GM23338 (cell line): ENCODE measurements around the gene IPO8. TPM values are rescaled to one million over a fixed set of nuclear protein-coding genes. Genes with fewer than 3 reads are reported as not detected.

Experiments
- ATAC-seq: fragments of 200-7000 bp; cut with Tn5 transposase; 3 replicates; pipeline ENCODE4 v1.9.1; 2020
- DNase-seq: peaks from one replicate; pipeline ENCODE4 v3.0.0-alpha.2; 2015; ENCODE audit warnings: low spot score
- H2AFZ ChIP-seq: fragments of 200-600 bp; sonication (generic); 2 replicates; pipeline ENCODE4 v1.8.0; 2016; ENCODE audit warnings: antibody characterized with exemption, mild to moderate bottlenecking, moderate library complexity
- H3F3A ChIP-seq: fragments of 200-600 bp; sonication (generic); replicated peaks from 2 replicates; pipeline ENCODE4 v1.8.0; 2017; ENCODE audit warnings: antibody characterized with exemption, mixed run types, low read depth
- H3K27ac ChIP-seq: fragments of 200-600 bp; sonication (generic); 2 replicates; pipeline ENCODE4 v1.6.1; 2016; ENCODE audit warnings: low read depth
- H3K27me3 ChIP-seq: fragments of 200-600 bp; sonication (generic); 2 replicates; pipeline ENCODE4 v1.8.0; 2016; ENCODE audit warnings: mild to moderate bottlenecking, mixed run types, moderate library complexity; ENCODE audit not compliant: insufficient read depth
- H3K36me3 ChIP-seq: fragments of 200-600 bp; sonication (generic); 2 replicates; pipeline ENCODE4 v1.8.0; 2016; ENCODE audit warnings: mild to moderate bottlenecking; ENCODE audit not compliant: insufficient read depth
- H3K4me1 ChIP-seq: fragments of 200-600 bp; sonication (generic); 2 replicates; pipeline ENCODE4 v1.8.0; 2016; ENCODE audit warnings: mild to moderate bottlenecking, moderate library complexity; ENCODE audit not compliant: insufficient read depth
- H3K4me2 ChIP-seq: fragments of 200-600 bp; sonication (generic); 2 replicates; pipeline ENCODE4 v1.7.1; 2017; ENCODE audit warnings: mixed run types
- H3K4me3 ChIP-seq: fragments of 200-600 bp; sonication (generic); 2 replicates; pipeline ENCODE4 v1.6.1; 2016; ENCODE audit warnings: mixed run types
- H3K79me2 ChIP-seq: fragments of 200-600 bp; sonication (generic); replicated peaks from 2 replicates; pipeline ENCODE4 v1.8.0; 2017; ENCODE audit warnings: mild to moderate bottlenecking; ENCODE audit not compliant: insufficient read depth
- H3K9me2 ChIP-seq: fragments of 200-600 bp; sonication (generic); 2 replicates; pipeline ENCODE4 v1.8.0; 2017; ENCODE audit not compliant: insufficient read depth
- H4K20me1 ChIP-seq: fragments of 200-600 bp; sonication (generic); replicated peaks from 2 replicates; pipeline ENCODE4 v1.8.0; 2017; ENCODE audit warnings: mild to moderate bottlenecking; ENCODE audit not compliant: insufficient read depth
- H3K27ac Mint-ChIP-seq: 2 replicates; pipeline ENCODE4 v1.8.0; 2020; ENCODE audit warnings: inconsistent platforms, mild to moderate bottlenecking, moderate library complexity, mixed read lengths
- H3K27me3 Mint-ChIP-seq: 3 replicates; pipeline ENCODE4 v1.8.0; 2022; ENCODE audit warnings: low read depth, mild to moderate bottlenecking, moderate library complexity, mixed read lengths, inconsistent platforms; ENCODE audit not compliant: insufficient read depth, poor library complexity
- H3K36me3 Mint-ChIP-seq: 3 replicates; pipeline ENCODE4 v1.8.0; 2021; ENCODE audit warnings: low read depth, mild to moderate bottlenecking, inconsistent platforms, moderate library complexity, mixed read lengths
- H3K4me1 Mint-ChIP-seq: 3 replicates; pipeline ENCODE4 v1.8.0; 2020; ENCODE audit warnings: mild to moderate bottlenecking, inconsistent platforms, mixed read lengths
- H3K4me3 Mint-ChIP-seq: 3 replicates; pipeline ENCODE4 v1.8.0; 2021; ENCODE audit warnings: moderate library complexity, mild to moderate bottlenecking, inconsistent platforms, mixed read lengths
- H3K9me3 Mint-ChIP-seq: 3 replicates; pipeline ENCODE4 v1.8.0; 2020; ENCODE audit warnings: moderate library complexity, mild to moderate bottlenecking, inconsistent platforms, mixed read lengths
- CREB1 ChIP-seq: fragments of 250-450 bp; sonication (Bioruptor Pico); IDR thresholded peaks from 2 replicates; pipeline ENCODE4 v1.5.0; 2020; ENCODE audit warnings: low read depth, mild to moderate bottlenecking, moderate library complexity
- EZH2 ChIP-seq: fragments of 200-600 bp; sonication (generic); IDR thresholded peaks from one replicate; pipeline ENCODE4 v1.8.0; 2017; ENCODE audit warnings: antibody characterized with exemption, mild to moderate bottlenecking, low read depth; ENCODE audit not compliant: unreplicated experiment
- EZH2phosphoT487 ChIP-seq: fragments of 200-600 bp; sonication (generic); IDR thresholded peaks from one replicate; pipeline ENCODE4 v1.8.1; 2018; ENCODE audit warnings: antibody characterized with exemption; ENCODE audit not compliant: unreplicated experiment
- JUNB ChIP-seq: IDR thresholded peaks from one replicate; pipeline ENCODE4 v1.6.1; 2016; ENCODE audit warnings: antibody characterized with exemption; ENCODE audit not compliant: unreplicated experiment
- NANOG ChIP-seq: IDR thresholded peaks from 2 replicates; pipeline ENCODE4 v1.6.1; 2016; ENCODE audit warnings: antibody characterized with exemption, borderline replicate concordance
- POLR2AphosphoS5 ChIP-seq: IDR thresholded peaks from 2 replicates; pipeline ENCODE4 v1.6.1; 2016; ENCODE audit warnings: antibody characterized with exemption, low read depth
- STAT1 ChIP-seq: IDR thresholded peaks from one replicate; pipeline ENCODE4 v1.6.1; 2016; ENCODE audit warnings: antibody characterized with exemption; ENCODE audit not compliant: unreplicated experiment
- ZNF114 ChIP-seq: fragments of 250-450 bp; sonication (Bioruptor Pico); IDR thresholded peaks from 2 replicates; pipeline ENCODE4 v1.5.0; 2020; ENCODE audit warnings: mild to moderate bottlenecking, moderate library complexity
- ZNF331 ChIP-seq: fragments of 250-450 bp; sonication (Bioruptor Pico); IDR thresholded peaks from 2 replicates; pipeline ENCODE4 v1.5.0; 2020; ENCODE audit warnings: low read depth, mild to moderate bottlenecking, moderate library complexity
- polyA plus RNA-seq: library from polyadenylated mRNA; unstranded; fragments of >200 nt; fragmentation: Nextera tagmentation; extraction: Ambion mirVana; gene quantifications from 2 replicates; pipeline ENCODE4 v1.2.1, GENCODE V29; 2016
- total RNA-seq: library from RNA; depleted of rRNA; stranded (reverse); fragments of >200 nt; shearing (Covaris generic); gene quantifications from 2 replicates; pipeline ENCODE4 v1.2.3, GENCODE V29; 2014
- TF ChIP-seq, protein P1 (sequence below): fragments of 250-450 bp; sonication (Bioruptor Pico); IDR thresholded peaks from 2 replicates; pipeline ENCODE4 v1.5.0; 2020; ENCODE audit warnings: mild to moderate bottlenecking, moderate library complexity
- TF ChIP-seq, protein P2 (sequence below): IDR thresholded peaks from one replicate; pipeline ENCODE4 v1.6.1; 2018; ENCODE audit warnings: antibody characterized with exemption; ENCODE audit not compliant: unreplicated experiment
- TF ChIP-seq, protein P3 (sequence below): IDR thresholded peaks from 2 replicates; pipeline ENCODE4 v1.6.1; 2016; ENCODE audit warnings: antibody characterized with exemption
- TF ChIP-seq, protein P4 (sequence below), 2 experiments: fragments of 200-600 bp in 1 of 2; sonication (generic) in 1 of 2; conservative IDR thresholded peaks; 2 replicates each; pipeline versions ENCODE4 v1.5.1 to v1.6.1; 2016 to 2017; ENCODE audit warnings: antibody characterized with exemption in 2 of 2, low read depth in 2 of 2, mild to moderate bottlenecking in 2 of 2, moderate library complexity in 1 of 2

The IPO8 gene
- total and polyA plus RNA-seq, 2 experiments from 2014 or later, result 13.4 to 53.6 TPM

DNA sequence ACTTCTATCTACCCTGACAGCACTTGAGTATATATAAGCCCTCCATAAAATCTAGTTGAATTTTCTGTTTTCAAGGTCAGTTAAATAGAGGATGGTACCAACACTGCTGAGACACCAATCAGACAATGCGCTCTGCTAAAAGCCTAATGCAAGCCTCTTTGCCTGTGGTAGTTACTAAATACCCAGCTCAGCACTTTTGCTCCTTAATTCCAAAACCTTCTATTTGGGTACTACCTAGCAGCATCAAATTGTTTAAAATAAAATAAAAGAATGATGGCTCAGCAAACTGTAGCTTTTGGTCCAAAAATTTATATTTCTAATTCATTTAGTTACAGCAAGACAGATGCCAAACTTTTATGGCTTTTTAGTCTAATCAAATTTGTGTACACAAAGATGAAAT lies 107.9 kb downstream of the IPO8 start:
- Histone ChIP-seq H3F3A (no peaks in the 10 kb centered on the region), H3K9me2 (peaks cover 16% of the 10 kb centered on the region), H3K27ac (no peak overlapping the region), H3K27me3 (no peaks in the 10 kb centered on the region), H4K20me1 (no peaks in the 10 kb centered on the region), H2AFZ (no peak overlapping the region), H3K4me1 (no peaks in the 10 kb centered on the region), H3K36me3 (no peaks in the 10 kb centered on the region), H3K4me2 (no peak overlapping the region), H3K79me2 (no peaks in the 10 kb centered on the region), H3K4me3 (no peak overlapping the region)
- H3K4me3 Mint-ChIP-seq, result no peak overlapping the region
- H3K27ac Mint-ChIP-seq, result no peak overlapping the region
- no peak for DNase-seq
- ATAC-seq, result no peak
- peaks cover 22% of the 10 kb centered on the region for H3K9me3 Mint-ChIP-seq
- no peaks in the 10 kb centered on the region for H3K27me3 Mint-ChIP-seq
- H3K4me1 Mint-ChIP-seq, result peaks cover 5% of the 10 kb centered on the region
- TF ChIP-seq EZH2 (no peak), CREB1 (CRISPR knock-in tag) (no peak), ZNF331 (no peak), EZH2phosphoT487 (no peak), ZNF114 (CRISPR knock-in tag) (no peak), STAT1 (no peak), NANOG (no peak), JUNB (no peak), POLR2AphosphoS5 (no peak)
- TF ChIP-seq, protein P1, sequence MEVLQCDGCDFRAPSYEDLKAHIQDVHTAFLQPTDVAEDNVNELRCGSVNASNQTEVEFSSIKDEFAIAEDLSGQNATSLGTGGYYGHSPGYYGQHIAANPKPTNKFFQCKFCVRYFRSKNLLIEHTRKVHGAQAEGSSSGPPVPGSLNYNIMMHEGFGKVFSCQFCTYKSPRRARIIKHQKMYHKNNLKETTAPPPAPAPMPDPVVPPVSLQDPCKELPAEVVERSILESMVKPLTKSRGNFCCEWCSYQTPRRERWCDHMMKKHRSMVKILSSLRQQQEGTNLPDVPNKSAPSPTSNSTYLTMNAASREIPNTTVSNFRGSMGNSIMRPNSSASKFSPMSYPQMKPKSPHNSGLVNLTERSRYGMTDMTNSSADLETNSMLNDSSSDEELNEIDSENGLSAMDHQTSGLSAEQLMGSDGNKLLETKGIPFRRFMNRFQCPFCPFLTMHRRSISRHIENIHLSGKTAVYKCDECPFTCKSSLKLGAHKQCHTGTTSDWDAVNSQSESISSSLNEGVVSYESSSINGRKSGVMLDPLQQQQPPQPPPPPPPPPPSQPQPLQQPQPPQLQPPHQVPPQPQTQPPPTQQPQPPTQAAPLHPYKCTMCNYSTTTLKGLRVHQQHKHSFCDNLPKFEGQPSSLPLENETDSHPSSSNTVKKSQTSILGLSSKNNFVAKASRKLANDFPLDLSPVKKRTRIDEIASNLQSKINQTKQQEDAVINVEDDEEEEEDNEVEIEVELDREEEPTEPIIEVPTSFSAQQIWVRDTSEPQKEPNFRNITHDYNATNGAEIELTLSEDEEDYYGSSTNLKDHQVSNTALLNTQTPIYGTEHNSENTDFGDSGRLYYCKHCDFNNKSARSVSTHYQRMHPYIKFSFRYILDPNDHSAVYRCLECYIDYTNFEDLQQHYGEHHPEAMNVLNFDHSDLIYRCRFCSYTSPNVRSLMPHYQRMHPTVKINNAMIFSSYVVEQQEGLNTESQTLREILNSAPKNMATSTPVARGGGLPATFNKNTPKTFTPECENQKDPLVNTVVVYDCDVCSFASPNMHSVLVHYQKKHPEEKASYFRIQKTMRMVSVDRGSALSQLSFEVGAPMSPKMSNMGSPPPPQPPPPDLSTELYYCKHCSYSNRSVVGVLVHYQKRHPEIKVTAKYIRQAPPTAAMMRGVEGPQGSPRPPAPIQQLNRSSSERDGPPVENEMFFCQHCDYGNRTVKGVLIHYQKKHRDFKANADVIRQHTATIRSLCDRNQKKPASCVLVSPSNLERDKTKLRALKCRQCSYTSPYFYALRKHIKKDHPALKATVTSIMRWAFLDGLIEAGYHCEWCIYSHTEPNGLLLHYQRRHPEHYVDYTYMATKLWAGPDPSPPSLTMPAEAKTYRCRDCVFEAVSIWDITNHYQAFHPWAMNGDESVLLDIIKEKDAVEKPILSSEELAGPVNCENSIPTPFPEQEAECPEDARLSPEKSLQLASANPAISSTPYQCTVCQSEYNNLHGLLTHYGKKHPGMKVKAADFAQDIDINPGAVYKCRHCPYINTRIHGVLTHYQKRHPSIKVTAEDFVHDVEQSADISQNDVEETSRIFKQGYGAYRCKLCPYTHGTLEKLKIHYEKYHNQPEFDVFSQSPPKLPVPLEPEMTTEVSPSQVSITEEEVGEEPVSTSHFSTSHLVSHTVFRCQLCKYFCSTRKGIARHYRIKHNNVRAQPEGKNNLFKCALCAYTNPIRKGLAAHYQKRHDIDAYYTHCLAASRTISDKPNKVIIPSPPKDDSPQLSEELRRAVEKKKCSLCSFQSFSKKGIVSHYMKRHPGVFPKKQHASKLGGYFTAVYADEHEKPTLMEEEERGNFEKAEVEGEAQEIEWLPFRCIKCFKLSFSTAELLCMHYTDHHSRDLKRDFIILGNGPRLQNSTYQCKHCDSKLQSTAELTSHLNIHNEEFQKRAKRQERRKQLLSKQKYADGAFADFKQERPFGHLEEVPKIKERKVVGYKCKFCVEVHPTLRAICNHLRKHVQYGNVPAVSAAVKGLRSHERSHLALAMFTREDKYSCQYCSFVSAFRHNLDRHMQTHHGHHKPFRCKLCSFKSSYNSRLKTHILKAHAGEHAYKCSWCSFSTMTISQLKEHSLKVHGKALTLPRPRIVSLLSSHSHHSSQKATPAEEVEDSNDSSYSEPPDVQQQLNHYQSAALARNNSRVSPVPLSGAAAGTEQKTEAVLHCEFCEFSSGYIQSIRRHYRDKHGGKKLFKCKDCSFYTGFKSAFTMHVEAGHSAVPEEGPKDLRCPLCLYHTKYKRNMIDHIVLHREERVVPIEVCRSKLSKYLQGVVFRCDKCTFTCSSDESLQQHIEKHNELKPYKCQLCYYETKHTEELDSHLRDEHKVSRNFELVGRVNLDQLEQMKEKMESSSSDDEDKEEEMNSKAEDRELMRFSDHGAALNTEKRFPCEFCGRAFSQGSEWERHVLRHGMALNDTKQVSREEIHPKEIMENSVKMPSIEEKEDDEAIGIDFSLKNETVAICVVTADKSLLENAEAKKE (CRISPR knock-in tag), result no peak
- TF ChIP-seq, protein P2, sequence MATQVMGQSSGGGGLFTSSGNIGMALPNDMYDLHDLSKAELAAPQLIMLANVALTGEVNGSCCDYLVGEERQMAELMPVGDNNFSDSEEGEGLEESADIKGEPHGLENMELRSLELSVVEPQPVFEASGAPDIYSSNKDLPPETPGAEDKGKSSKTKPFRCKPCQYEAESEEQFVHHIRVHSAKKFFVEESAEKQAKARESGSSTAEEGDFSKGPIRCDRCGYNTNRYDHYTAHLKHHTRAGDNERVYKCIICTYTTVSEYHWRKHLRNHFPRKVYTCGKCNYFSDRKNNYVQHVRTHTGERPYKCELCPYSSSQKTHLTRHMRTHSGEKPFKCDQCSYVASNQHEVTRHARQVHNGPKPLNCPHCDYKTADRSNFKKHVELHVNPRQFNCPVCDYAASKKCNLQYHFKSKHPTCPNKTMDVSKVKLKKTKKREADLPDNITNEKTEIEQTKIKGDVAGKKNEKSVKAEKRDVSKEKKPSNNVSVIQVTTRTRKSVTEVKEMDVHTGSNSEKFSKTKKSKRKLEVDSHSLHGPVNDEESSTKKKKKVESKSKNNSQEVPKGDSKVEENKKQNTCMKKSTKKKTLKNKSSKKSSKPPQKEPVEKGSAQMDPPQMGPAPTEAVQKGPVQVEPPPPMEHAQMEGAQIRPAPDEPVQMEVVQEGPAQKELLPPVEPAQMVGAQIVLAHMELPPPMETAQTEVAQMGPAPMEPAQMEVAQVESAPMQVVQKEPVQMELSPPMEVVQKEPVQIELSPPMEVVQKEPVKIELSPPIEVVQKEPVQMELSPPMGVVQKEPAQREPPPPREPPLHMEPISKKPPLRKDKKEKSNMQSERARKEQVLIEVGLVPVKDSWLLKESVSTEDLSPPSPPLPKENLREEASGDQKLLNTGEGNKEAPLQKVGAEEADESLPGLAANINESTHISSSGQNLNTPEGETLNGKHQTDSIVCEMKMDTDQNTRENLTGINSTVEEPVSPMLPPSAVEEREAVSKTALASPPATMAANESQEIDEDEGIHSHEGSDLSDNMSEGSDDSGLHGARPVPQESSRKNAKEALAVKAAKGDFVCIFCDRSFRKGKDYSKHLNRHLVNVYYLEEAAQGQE, result no peak
- TF ChIP-seq, protein P3, sequence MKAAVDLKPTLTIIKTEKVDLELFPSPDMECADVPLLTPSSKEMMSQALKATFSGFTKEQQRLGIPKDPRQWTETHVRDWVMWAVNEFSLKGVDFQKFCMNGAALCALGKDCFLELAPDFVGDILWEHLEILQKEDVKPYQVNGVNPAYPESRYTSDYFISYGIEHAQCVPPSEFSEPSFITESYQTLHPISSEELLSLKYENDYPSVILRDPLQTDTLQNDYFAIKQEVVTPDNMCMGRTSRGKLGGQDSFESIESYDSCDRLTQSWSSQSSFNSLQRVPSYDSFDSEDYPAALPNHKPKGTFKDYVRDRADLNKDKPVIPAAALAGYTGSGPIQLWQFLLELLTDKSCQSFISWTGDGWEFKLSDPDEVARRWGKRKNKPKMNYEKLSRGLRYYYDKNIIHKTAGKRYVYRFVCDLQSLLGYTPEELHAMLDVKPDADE, result no peak
- TF ChIP-seq, protein P4, sequence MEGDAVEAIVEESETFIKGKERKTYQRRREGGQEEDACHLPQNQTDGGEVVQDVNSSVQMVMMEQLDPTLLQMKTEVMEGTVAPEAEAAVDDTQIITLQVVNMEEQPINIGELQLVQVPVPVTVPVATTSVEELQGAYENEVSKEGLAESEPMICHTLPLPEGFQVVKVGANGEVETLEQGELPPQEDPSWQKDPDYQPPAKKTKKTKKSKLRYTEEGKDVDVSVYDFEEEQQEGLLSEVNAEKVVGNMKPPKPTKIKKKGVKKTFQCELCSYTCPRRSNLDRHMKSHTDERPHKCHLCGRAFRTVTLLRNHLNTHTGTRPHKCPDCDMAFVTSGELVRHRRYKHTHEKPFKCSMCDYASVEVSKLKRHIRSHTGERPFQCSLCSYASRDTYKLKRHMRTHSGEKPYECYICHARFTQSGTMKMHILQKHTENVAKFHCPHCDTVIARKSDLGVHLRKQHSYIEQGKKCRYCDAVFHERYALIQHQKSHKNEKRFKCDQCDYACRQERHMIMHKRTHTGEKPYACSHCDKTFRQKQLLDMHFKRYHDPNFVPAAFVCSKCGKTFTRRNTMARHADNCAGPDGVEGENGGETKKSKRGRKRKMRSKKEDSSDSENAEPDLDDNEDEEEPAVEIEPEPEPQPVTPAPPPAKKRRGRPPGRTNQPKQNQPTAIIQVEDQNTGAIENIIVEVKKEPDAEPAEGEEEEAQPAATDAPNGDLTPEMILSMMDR (conservative IDR thresholded peaks at IDR 0.05; ENCODE audit: low read depth in 2 of 2), result no peak
- H3K36me3 Mint-ChIP-seq, result peaks cover 5% of the 10 kb centered on the region
